Measurements from ENCODE around the gene MSTN. TPM values are rescaled to one million over a fixed set of nuclear protein-coding genes. Genes with fewer than 3 reads are reported as not detected.

Gene MSTN
- total RNA-seq, 1 experiment from 2014 or later = not detected

DNA sequence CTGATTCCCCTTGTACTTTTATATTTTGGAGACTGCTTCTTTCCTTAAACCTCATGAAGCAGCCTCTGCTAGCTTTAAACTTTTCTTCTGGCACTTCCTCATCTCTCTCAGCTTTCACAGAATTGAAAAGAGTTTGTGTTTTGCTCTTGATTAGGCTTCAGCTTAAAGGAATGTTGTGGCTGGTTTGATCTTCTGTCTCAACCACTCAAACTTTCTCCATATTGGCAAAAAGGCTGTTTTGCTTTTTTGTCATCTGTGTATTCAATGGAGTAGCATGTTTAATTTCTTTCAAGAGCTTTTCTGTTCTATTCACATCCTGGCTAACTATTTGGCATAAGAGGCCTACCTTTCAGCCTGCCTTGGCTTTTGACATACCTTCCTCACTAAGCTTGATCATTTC, 36.3 kb upstream of the MSTN start:
- BruUV-seq (replicated peaks) = no TSS peak
- CTCF ChIA-PET = no interaction called here
- no peak overlapping the region for H3K4me3 ChIP-seq
- H2AFZ ChIP-seq = no peak overlapping the region
- intact Hi-C loops (cut with micrococcal nuclease; ENCODE audit: unreplicated experiment) = no loop called here
- no peak overlapping the region for H3K4me2 ChIP-seq
- H3K9me2 ChIP-seq (ENCODE audit: insufficient read depth) = no peaks in the 10 kb centered on the region
- H3F3A ChIP-seq (ENCODE audit: insufficient read depth, low read depth) = no peaks in the 10 kb centered on the region
- no peaks in the 10 kb centered on the region for H4K20me1 ChIP-seq (ENCODE audit: insufficient read depth)
- H3K9me3 ChIP-seq (ENCODE audit: insufficient read depth, low read depth) = no peaks in the 10 kb centered on the region
- H3K27ac ChIP-seq = no peak overlapping the region
- no peaks in the 10 kb centered on the region for H3K27me3 ChIP-seq (ENCODE audit: insufficient read depth, low read depth)
- H3K36me3 ChIP-seq (ENCODE audit: low read depth) = no peaks in the 10 kb centered on the region
- no peaks in the 10 kb centered on the region for H3K4me1 ChIP-seq (replicated peaks; ENCODE audit: insufficient read depth)
- DNase-seq = no peak
- TF ChIP-seq EZH2 (IDR thresholded peaks at IDR 0.05; ENCODE audit: low read depth) = no peak
- TF ChIP-seq, protein P1, sequence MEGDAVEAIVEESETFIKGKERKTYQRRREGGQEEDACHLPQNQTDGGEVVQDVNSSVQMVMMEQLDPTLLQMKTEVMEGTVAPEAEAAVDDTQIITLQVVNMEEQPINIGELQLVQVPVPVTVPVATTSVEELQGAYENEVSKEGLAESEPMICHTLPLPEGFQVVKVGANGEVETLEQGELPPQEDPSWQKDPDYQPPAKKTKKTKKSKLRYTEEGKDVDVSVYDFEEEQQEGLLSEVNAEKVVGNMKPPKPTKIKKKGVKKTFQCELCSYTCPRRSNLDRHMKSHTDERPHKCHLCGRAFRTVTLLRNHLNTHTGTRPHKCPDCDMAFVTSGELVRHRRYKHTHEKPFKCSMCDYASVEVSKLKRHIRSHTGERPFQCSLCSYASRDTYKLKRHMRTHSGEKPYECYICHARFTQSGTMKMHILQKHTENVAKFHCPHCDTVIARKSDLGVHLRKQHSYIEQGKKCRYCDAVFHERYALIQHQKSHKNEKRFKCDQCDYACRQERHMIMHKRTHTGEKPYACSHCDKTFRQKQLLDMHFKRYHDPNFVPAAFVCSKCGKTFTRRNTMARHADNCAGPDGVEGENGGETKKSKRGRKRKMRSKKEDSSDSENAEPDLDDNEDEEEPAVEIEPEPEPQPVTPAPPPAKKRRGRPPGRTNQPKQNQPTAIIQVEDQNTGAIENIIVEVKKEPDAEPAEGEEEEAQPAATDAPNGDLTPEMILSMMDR (conservative IDR thresholded peaks at IDR 0.05) = no peak
- no peaks in the 10 kb centered on the region for H3K79me2 ChIP-seq (ENCODE audit: low read depth)
- POLR2A ChIA-PET (ENCODE audit: unreplicated experiment) = no interaction called here

DNA sequence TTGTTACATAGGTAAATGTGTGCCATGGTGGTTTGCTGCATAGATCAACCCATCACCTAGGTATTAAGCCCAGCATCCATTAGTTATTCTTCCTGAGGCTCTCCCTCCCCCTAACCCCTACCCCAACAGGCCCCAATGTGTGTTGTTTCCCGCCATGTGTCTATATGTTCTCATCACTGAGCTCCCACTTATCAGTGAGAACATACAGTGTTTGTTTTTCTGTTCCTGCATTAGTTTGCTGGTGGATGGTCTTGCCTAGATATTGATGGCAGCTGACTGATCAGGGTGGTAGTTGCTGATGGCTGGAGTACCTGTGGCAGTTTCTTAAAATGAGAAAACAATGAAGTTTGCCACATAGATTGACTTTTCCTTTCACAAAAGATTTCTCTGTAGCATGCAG, 34.6 kb upstream of the MSTN start:
- H3K27me3 ChIP-seq (ENCODE audit: insufficient read depth, low read depth) = no peaks in the 10 kb centered on the region
- intact Hi-C loops (cut with micrococcal nuclease; ENCODE audit: unreplicated experiment) = no loop called here
- no peak overlapping the region for H2AFZ ChIP-seq
- no peaks in the 10 kb centered on the region for H4K20me1 ChIP-seq (ENCODE audit: insufficient read depth)
- H3K4me3 ChIP-seq = no peak overlapping the region
- H3K4me2 ChIP-seq = no peak overlapping the region
- H3K4me1 ChIP-seq (replicated peaks; ENCODE audit: insufficient read depth) = no peaks in the 10 kb centered on the region
- POLR2A ChIA-PET (ENCODE audit: unreplicated experiment) = no interaction called here
- no peaks in the 10 kb centered on the region for H3K79me2 ChIP-seq (ENCODE audit: low read depth)
- BruUV-seq (replicated peaks) = no TSS peak
- H3F3A ChIP-seq (ENCODE audit: insufficient read depth, low read depth) = no peaks in the 10 kb centered on the region
- no peaks in the 10 kb centered on the region for H3K9me2 ChIP-seq (ENCODE audit: insufficient read depth)
- TF ChIP-seq, protein P1 (conservative IDR thresholded peaks at IDR 0.05) = no peak
- no peak for TF ChIP-seq EZH2 (IDR thresholded peaks at IDR 0.05; ENCODE audit: low read depth)
- H3K9me3 ChIP-seq (ENCODE audit: insufficient read depth, low read depth) = no peaks in the 10 kb centered on the region
- H3K36me3 ChIP-seq (ENCODE audit: low read depth) = no peaks in the 10 kb centered on the region
- H3K27ac ChIP-seq = no peak overlapping the region
- CTCF ChIA-PET = no interaction called here
- no peak for DNase-seq

DNA sequence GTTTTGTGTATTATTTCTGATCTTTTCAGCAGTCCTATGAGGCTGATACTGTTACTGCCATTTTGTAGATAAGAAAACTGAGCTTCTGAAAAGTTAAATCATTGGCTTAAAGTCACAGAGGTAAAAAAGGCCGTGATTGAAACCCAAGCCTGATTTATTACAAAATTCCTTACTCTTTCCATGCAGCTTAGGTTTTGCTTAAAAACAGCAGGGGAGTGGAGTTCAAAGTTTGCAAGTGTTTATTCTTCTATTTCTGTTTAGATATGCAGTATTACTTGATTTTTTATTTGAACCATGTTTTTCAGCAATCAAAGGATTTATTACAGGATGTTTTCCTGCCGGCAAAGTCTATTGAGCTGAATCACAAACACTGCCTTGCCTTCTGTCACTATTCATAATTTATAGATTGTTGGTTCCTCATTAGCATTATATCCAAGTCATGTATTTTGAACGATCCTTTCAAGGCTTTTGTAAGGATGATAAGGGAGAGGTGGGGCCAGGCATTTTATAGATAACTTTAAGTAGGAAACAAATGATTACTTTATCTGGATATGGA, 31.9 kb upstream of the MSTN start:
- ChIA-PET POLR2A (ENCODE audit: unreplicated experiment) (interaction anchor here (0.5 kb wide), 1 partner anchor 219 kb away, joined by 20 read pairs; no protein-coding TSS in a partner anchor), CTCF (no interaction called here)
- DNase-seq = no peak
- Histone ChIP-seq H3K9me2 (ENCODE audit: insufficient read depth) (no peaks in the 10 kb centered on the region), H3K4me3 (no peak overlapping the region), H4K20me1 (ENCODE audit: insufficient read depth) (no peaks in the 10 kb centered on the region), H3F3A (ENCODE audit: insufficient read depth, low read depth) (no peaks in the 10 kb centered on the region), H3K4me1 (replicated peaks; ENCODE audit: insufficient read depth) (no peaks in the 10 kb centered on the region), H3K4me2 (no peak overlapping the region), H3K36me3 (ENCODE audit: low read depth) (no peaks in the 10 kb centered on the region), H3K79me2 (ENCODE audit: low read depth) (no peaks in the 10 kb centered on the region), H3K27ac (no peak overlapping the region), H3K27me3 (ENCODE audit: insufficient read depth, low read depth) (no peaks in the 10 kb centered on the region), H2AFZ (no peak overlapping the region), H3K9me3 (ENCODE audit: insufficient read depth, low read depth) (no peaks in the 10 kb centered on the region)
- no peak for TF ChIP-seq EZH2 (IDR thresholded peaks at IDR 0.05; ENCODE audit: low read depth)
- TF ChIP-seq, protein P1 (conservative IDR thresholded peaks at IDR 0.05) = no peak
- BruUV-seq (replicated peaks) = no TSS peak
- intact Hi-C loops (cut with micrococcal nuclease; ENCODE audit: unreplicated experiment) = no loop called here
